MG63 (cell line): ENCODE data around the gene NFKB2. TPM values are rescaled to one million over a fixed set of nuclear protein-coding genes. Genes with fewer than 3 reads are reported as not detected.

Source experiments
- DNase-seq: peaks from one replicate; pipeline ENCODE4 v3.0.0-alpha.2; 2020
- H3K27me3 ChIP-seq: fragments of 250-450 bp; sonication (Bioruptor Pico); 2 replicates; pipeline ENCODE4 v1.5.1; 2020; ENCODE audit warnings: mild to moderate bottlenecking, moderate library complexity
- H3K36me3 ChIP-seq: fragments of 250-450 bp; sonication (Bioruptor Pico); 2 replicates; pipeline ENCODE4 v1.5.1; 2020; ENCODE audit warnings: mild to moderate bottlenecking, moderate library complexity
- H3K4me3 ChIP-seq: fragments of 250-450 bp; sonication (Bioruptor Pico); 2 replicates; pipeline ENCODE4 v1.5.1; 2020; ENCODE audit warnings: mild to moderate bottlenecking, moderate library complexity
- H3K9me3 ChIP-seq: fragments of 250-450 bp; sonication (Bioruptor Pico); 2 replicates; pipeline ENCODE4 v1.5.1; 2020; ENCODE audit warnings: mild to moderate bottlenecking, moderate library complexity
- total RNA-seq: library from RNA; depleted of rRNA; stranded (reverse); fragments of >200 nt; shearing (Covaris generic); gene quantifications from 2 replicates; pipeline ENCODE4 v1.2.3, GENCODE V29; 2014; ENCODE audit warnings: low replicate concordance

Gene NFKB2
- total RNA-seq, 1 experiment from 2014 or later = 22.7 TPM

DNA sequence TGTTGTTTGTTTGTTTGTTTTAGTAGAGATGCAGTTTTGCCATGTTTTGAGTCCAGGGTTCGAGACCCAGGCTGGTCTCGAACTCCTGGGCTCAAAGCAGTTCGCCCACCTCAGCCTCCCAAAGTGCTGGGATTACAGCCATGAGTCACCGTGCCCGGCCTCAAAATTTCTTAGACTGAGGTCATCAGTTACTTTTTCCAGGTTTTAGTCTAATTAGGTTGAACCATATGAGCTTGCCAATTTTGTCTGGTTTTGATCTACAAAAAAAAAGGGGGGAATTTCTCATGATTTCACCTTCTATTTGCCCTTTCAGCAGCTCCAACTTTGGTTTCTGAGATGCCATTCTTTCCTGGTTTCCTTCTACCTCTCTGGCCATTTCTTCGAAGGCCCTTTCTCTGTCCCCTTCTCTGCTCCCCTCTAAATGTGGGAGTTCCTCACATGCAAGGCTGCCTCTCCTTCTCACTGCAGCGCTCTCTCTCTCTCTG lies 31.3 kb downstream of the NFKB2 start:
- Histone ChIP-seq H3K36me3 (peaks cover 13% of the 10 kb centered on the region), H3K4me3 (no peak overlapping the region), H3K9me3 (no peaks in the 10 kb centered on the region), H3K27me3 (no peaks in the 10 kb centered on the region)
- no peak for DNase-seq

DNA sequence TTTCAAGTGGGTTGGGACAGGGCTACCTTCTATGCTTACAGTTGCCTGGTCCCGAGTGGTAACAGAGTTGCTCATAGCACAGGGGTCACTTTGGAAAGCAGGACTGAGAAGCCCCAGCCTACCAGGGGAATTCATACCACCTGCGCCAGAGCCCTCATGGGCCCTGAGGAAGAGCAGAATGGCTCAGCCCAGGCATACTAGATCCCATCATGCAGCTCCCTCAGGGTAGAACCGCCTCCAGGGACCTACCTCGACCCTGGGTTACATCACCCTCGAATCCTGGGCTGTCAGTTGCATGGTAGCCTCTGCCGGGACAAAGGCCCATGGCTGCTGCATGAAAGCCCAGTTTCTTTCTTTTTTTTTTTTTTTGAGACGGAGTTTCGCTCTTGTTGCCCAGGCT lies 34.0 kb downstream of the NFKB2 start:
- Histone ChIP-seq H3K36me3 (peaks cover 8% of the 10 kb centered on the region; the same call in 1 of the 2 replicates), H3K9me3 (no peaks in the 10 kb centered on the region), H3K4me3 (no peak overlapping the region), H3K27me3 (no peaks in the 10 kb centered on the region)
- no peak for DNase-seq

DNA sequence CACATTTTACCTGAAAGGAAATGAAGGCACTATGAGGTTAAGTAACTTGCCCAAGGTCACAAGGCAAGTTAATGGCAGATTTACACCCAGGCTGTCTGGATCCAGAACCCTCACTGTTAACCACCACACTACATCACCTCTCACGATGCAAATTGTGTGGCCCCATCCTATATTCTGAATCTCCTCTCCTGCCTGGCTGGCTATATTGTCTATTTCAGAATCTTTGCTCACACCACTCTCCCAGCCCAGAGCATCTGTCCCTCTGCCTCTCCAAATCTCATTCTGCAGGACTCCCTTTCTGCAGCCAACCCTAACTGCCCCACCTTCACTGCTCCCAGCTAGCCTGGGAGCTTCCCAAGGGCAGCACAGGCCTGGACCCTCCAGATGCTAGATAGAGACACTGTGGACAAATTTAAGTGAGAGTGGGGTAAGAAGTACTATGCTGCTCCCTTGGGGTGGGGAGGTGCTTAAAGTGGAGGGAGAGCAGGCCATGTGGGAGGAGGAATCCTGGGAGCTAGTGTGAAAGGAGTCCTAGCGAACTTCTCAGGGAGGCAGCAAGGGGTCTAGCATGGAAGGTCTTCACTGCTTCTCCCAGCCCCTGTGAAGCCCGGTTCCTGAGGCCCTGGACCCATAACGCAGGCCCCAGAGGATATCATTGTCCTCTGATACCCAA lies 36.1 kb downstream of the NFKB2 start:
- Histone ChIP-seq H3K9me3 (no peaks in the 10 kb centered on the region), H3K4me3 (peak overlapping the region; percentile 77), H3K36me3 (peaks cover 8% of the 10 kb centered on the region; the same call in 1 of the 2 replicates), H3K27me3 (no peaks in the 10 kb centered on the region)
- DNase-seq = no peak

DNA sequence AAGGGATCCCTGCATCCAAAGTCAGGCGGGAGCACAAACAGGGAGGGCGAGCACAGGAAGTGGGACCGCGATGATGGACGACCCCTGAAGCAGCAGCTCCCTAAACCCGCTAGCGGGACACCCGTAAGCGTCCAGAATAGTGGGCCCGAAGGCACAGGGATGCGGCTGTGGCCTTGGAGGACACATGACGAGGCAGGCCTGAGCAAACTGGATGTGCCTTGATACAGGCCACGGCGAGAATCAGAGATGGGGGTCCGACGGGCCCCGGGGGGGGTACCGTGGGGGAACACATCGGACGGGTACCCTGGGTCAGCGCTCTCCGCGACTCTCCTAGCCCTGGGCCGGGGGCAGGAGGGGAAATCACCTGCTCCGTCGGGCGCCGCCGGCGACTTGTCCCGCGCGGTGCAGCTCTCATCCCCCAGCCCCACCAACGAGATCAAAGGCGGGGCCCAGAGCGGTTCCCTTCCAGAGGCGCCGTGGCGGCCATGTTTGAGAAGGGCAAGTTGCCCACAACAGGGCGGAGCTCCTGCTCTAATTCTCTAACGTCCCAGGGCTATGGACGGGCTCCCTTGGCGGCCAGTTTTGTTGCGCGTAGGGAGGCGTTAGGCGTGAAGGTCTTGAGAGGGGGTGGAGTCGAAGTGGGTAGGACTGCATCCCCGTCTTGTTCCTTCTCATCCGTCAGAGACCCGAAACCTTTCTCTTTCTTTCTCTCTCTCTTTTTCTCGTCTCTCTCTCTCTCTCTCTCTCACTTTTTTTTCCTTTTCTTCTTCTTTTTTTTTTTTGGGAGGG lies 36.9 kb downstream of the NFKB2 start, which contains the start of gene CUEDC2:
Gene CUEDC2, minus strand, starts transcription at position 413 of the 789 bp plus-strand sequence. CDS start 7,386 bp downstream, outside the sequence.
- H3K36me3 ChIP-seq = peaks cover 8% of the 10 kb centered on the region; the same call in 1 of the 2 replicates
- H3K4me3 ChIP-seq = peak within 1 kb of the TSS; percentile 77

DNA sequence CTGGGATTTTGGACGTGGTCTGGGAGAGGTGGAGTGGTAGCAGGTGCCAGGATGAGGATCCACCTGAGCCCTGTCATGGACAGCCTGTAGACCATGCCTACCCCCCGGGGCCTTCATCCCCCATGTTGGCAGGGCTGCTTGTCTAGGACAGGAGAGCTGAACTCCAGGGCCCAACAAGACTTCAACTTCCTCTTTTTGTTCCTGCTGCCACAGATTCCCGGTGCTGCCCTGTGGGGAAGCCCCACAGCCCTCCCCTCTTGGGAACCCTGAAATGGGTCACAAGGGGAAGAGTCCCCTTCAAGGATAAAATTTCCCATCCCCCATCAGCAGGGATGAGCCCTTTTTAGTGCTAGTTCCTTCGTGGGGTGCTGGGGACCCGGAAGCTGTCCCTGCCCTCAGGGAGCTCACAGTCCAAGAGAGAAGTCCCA lies 38.1 kb downstream of the NFKB2 start:
- no peak overlapping the region for H3K4me3 ChIP-seq
- no peaks in the 10 kb centered on the region for H3K27me3 ChIP-seq
- H3K9me3 ChIP-seq = no peaks in the 10 kb centered on the region
- peaks cover 8% of the 10 kb centered on the region; the same call in 1 of the 2 replicates for H3K36me3 ChIP-seq
- no peak for DNase-seq

More for the DNA sequence above, 36.9 kb downstream of the NFKB2 start, which contains the start of gene CUEDC2:
- H3K27me3 ChIP-seq = no peaks in the 10 kb centered on the region
- DNase-seq = peak; percentile 95
- H3K9me3 ChIP-seq = no peaks in the 10 kb centered on the region

DNA sequence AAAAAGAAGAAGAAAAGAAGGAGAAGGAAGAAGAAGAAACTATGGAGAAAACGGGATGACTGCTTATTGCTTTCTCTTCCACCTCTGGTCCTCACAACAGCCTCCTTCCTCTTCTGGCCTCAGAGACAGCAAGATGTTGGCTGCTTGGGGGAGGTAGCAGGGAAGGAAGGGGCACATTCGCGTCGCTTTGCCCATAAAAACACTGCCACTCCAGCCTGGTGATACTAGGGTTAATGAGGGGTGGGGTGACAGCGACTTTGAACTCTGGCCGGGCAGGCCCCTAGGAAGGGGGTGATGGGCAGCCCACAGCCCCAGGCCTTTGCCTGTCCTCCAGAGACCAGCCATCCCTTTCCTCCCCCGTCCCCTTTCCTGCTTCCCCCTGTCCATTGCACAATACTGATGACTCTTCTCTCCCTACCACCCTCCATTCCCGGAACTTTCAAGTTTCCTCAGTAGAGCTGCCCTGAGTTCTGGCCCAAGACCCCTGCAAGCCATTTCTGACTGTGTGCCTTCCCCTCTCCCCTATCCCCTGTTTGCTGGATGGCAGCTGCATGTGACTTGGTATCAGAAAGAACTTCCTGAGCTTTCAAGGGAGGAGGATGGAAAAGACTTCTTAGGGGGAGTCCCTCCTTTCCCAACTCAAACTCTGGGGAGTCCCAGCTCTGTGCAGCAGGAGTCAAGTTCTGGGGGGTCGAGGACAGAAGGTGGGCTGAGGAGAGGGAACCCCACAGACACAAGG lies 39.1 kb downstream of the NFKB2 start:
- Histone ChIP-seq H3K9me3 (no peaks in the 10 kb centered on the region), H3K27me3 (no peaks in the 10 kb centered on the region), H3K4me3 (no peak overlapping the region), H3K36me3 (peaks cover 8% of the 10 kb centered on the region; the same call in 1 of the 2 replicates)
- DNase-seq = no peak

DNA sequence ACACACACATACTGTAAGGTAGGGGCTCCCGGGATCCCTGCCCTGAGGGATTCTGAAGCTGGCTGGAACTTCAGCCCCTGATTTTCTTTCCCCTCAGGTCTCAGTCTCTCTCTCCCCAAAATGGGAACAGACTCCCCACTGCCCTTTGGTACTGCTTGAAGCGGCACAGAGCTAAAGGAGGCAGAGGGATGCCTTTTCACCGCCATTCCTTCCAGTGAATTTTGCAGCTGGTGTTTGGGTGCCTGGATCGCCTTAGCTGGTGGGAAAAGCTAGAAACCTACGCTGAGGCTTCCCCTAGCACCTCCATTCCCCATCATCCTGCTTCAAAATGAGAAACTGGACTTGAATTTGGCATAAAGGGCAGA lies 39.6 kb downstream of the NFKB2 start:
- Histone ChIP-seq H3K36me3 (peaks cover 8% of the 10 kb centered on the region; the same call in 1 of the 2 replicates), H3K9me3 (no peaks in the 10 kb centered on the region), H3K4me3 (no peak overlapping the region), H3K27me3 (no peaks in the 10 kb centered on the region)
- DNase-seq = no peak

DNA sequence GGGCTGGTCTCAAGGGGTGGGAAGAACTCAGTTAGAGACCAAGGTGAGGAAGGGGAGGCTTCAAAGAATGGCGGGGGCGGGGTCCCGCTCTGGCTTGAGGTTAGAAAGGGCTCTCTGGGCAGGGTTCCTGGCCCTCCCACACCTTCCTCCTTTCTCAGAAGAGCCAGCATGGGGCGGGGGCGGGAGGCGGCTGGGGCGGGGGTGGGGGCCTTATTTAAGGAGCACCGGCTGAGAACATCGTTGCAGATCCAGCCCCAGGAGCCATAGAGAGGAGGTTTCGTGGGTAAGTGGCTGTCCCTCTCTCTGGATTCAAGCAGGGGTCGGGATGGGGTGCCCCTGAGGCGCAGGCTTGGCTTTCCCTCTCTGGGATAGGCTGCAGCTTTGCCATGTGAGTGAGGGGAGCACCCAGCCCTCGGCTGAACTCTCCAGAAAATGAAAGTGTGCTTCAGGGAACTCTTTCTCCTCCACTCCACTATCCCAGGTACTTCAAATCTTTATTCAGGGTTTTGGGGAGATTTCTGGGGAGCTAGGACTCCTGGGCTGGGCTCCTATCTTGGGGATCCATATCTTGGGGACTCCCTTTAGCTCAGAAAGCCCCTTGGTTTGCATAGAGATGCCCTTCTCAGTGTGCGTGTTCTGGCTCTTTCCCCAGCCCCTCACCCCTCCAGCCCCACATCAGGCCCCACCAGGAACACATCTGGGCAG lies 40.2 kb downstream of the NFKB2 start:
- no peak for DNase-seq
- H3K4me3 ChIP-seq = peak overlapping the region; percentile 30

DNA sequence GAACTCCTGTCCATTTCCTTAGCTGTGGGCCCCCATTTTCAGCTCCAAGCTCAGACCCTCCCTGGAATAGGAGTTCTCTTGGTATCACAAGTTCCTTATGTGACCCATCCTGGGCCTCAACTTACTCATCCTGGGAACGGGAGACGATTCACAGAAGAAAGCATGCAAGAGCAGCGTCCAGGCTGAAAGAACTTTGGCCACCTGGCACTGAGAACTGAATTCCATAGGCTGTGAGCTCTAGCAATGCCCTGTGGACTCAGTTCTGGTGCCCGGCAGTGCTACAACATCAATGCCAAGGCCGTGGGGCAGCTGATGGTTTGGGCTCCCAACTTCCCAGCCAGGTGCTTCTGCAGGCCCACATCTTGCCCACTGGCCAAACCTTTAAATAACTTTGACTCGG lies 40.8 kb downstream of the NFKB2 start:
- no peaks in the 10 kb centered on the region for H3K9me3 ChIP-seq
- no peak for DNase-seq
- no peak overlapping the region for H3K4me3 ChIP-seq
- H3K27me3 ChIP-seq = no peaks in the 10 kb centered on the region
- H3K36me3 ChIP-seq = no peaks in the 10 kb centered on the region

More for the DNA sequence above, 40.2 kb downstream of the NFKB2 start:
- no peaks in the 10 kb centered on the region for H3K27me3 ChIP-seq
- no peaks in the 10 kb centered on the region for H3K9me3 ChIP-seq
- peaks cover 4% of the 10 kb centered on the region; the same call in 1 of the 2 replicates for H3K36me3 ChIP-seq

DNA sequence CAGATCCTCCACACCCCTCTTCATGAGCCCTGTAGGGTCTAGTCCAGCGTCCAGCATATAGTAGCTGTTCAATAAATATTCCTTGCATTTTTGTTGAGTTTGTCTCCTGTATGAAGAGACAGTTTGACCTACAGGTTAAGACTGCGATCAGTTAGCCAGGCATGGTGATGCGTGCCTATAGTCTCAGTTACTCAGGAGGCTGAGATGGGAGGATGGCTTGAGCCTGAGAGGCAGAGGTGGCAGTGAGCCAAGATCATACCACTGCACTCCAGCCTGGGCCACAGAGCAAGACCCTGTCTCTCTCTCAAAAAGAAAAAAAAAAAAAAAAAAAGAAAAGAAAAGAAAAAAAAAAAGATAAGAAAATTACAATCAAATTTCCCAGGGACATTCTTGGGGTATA lies 42.0 kb downstream of the NFKB2 start:
- no peak for DNase-seq
- Histone ChIP-seq H3K36me3 (no peaks in the 10 kb centered on the region), H3K27me3 (no peaks in the 10 kb centered on the region), H3K9me3 (no peaks in the 10 kb centered on the region), H3K4me3 (no peak overlapping the region)

DNA sequence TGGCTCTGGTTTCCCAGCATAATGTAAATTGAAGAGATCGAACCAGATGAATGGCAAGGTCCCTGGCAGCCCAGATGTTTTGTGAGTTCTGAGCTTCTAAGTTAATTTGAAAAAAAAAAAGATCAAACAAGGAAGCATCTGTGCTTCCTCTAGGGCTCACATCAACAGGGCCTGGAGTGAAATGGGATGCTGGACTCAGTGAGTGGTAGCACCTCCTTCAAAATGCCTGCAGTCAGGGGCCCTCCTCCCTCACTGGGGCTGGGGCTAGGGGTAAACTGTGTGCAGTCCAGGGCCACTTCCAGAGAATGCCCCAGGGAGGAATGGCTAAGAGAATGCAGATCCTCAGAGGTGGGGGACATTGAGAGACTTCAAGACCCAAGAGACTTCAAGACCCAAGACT lies 42.9 kb downstream of the NFKB2 start:
- DNase-seq = no peak
- Histone ChIP-seq H3K9me3 (no peaks in the 10 kb centered on the region), H3K36me3 (no peaks in the 10 kb centered on the region), H3K4me3 (no peak overlapping the region), H3K27me3 (no peaks in the 10 kb centered on the region)

DNA sequence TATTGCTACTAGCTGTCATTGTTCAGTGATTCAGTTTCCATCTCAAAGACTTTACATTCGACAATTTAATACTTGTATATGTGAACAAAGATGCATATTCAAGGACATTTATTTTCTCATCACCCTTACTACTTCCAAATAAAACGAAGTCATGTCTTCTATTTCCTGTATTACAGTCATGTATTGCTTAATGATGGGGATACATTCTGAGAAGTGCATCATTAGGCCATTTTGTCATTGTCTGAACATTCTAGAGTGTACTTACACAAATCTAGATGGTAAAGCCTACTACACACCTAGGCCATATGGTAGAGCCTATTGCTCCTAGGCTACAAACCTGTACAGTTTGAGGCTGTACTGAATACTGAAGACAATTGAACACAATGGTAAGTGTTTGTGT lies 49.3 kb downstream of the NFKB2 start:
- H3K27me3 ChIP-seq = no peaks in the 10 kb centered on the region
- no peak overlapping the region for H3K4me3 ChIP-seq
- no peaks in the 10 kb centered on the region for H3K9me3 ChIP-seq
- no peaks in the 10 kb centered on the region for H3K36me3 ChIP-seq
- DNase-seq = no peak

DNA sequence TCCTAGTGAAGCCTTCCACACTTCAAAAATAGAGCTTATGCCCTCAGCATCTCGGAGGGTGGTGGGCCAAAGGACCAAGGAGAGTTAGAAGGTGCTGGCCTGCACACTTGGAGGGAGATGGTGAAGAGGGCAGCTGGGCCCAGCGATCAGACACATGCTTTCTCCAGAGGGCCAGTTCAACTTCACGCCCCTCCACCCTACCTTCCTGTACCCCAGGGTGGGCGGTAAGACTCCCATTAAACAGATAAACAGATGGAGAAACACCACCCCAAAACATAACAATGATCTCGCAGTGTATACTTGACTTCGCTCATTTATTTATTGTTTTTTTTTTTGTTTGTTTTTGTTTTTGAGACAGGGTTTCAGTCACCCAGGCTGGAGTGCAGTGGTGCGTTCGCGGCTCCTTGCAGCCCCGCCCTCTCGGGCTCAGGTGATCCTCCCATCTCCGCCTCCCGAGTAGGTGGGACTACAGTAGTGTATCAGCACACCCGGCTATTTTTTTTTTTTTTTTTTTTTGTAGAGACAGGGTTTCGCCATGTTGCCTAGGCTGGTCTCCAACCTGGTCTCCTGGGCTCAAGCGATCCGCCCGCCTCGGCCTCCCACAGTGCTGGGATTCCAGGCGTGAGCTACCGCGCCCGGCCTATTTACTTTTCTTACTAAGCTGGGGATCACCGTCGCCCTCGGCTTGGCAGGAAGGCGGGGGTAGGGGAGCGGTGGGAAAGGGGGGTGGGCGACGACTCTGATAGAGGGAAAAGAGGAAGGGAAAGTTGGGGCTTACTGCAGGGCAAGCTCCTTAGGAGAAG lies 54.0 kb downstream of the NFKB2 start:
- Histone ChIP-seq H3K36me3 (peaks cover 2% of the 10 kb centered on the region; the same call in 1 of the 2 replicates), H3K4me3 (peak overlapping the region; percentile 71), H3K27me3 (no peaks in the 10 kb centered on the region), H3K9me3 (no peaks in the 10 kb centered on the region)
- DNase-seq = peak; percentile 53

DNA sequence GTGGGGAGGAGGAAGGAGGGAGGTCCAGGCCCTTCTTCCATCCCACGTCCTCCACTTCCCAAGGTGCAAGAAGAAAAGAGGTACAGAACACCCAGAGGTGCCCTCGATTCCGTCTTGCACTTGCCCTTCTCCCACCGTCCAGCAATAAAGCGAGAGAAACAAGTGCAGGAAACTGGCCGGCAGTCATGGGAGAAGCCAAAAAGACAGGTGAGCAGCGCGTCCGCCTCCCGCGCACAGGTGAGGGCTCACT lies 54.5 kb downstream of the NFKB2 start:
- peak overlapping the region; percentile 71 for H3K4me3 ChIP-seq
- H3K27me3 ChIP-seq = no peaks in the 10 kb centered on the region
- no peak for DNase-seq

DNA sequence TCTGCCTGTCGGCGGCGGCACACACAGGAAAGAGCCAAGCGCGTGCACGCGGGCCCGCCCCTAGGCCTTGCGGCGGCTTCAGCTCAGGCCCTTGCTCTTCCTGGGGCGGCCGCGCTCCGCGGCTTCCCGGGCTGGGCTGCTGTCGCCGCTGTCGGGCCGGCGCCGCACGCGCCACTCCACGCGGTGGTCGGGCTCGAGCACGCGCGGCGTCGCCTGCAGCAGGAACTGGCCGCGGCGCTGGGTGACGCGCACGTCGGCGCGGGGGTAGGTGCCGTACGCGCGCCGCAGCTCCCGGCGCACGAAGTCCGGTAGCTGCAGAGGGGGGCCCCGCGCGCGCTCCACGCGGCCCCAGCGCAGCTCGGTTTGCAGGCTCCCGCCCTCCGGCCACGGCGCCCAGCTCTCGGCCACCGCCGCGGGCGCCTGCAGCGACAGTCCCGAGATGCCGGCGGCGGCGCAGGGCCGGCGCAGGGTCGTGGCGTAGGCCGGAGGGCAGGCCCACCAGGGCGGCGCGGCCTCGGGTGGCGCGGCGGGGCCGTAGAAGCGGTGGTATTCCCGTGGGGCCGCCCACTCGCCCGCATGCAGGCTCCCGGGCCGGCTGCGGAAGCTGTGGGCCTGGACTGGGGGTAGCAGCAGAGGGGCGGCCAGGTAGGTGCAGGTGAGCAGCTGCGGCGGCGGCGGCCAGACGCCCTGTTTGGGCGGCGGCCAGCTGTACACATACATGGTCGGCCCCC lies 55.0 kb downstream of the NFKB2 start:
- no peaks in the 10 kb centered on the region for H3K27me3 ChIP-seq
- H3K36me3 ChIP-seq = peaks cover 2% of the 10 kb centered on the region; the same call in 1 of the 2 replicates
- H3K4me3 ChIP-seq = peak overlapping the region; percentile 71
- H3K9me3 ChIP-seq = no peaks in the 10 kb centered on the region
- DNase-seq = peak; percentile 84

More for the DNA sequence above, 54.5 kb downstream of the NFKB2 start:
- Histone ChIP-seq H3K9me3 (no peaks in the 10 kb centered on the region), H3K36me3 (peaks cover 2% of the 10 kb centered on the region; the same call in 1 of the 2 replicates)
